ENCODE data around the gene GJE1.
"Not testable (repeated sequence)": the region's sequence is repeated elsewhere in the genome, so short reads cannot be mapped to it uniquely, and the experiment has no call there.

Gene GJE1

GRCh38 chr6:142132625-142133024 lies at the start of gene GJE1:
GJE1 (plus strand) TSS chr6:142132925; CDS start chr6:142133159, 234 bp downstream.
- no peak for DNase-seq

DNA sequence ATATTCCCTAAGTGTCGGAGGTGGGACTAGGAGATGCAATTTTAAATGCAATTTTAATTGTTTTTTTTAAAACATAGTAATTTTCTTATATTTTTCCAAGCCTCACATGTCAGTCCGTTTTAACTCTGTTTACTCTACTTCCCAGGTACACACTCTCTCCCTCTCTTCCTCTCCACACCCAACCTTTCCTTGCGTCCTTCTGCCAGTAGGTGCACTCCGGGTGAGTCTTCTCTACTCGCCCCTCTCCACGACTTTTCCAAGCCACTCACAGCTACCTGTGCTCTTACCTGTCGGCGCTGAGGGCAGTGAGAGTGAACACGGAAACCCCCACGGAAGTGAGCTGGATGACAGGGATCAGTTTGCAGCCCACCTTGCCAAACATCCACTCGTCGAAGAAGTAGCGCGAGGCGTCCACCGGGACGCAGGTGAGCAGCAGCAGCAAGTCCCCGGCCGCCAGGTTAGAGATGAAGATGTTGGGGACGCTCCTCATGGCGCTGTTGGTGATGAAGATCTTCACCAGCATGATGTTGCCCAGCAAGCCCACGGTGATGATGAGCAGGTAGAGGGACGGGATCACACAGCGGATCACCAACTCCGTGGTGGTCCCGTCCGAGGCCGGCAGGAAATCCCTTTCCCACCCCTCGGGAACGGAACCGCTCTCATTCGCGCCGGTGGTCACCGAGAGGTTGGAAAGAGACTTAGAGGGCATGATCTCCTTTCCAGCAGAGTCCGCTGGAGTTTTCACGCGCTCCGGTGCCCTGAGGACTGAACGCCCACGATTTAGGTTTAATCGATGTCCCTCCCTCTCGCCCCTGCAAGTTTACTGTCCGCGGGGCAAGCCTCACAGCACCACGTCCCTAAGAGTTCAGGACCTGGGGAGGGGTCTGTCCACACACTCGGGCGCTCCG lies 44.5 kb upstream of the GJE1 start:
- DNase-seq: no peak

DNA sequence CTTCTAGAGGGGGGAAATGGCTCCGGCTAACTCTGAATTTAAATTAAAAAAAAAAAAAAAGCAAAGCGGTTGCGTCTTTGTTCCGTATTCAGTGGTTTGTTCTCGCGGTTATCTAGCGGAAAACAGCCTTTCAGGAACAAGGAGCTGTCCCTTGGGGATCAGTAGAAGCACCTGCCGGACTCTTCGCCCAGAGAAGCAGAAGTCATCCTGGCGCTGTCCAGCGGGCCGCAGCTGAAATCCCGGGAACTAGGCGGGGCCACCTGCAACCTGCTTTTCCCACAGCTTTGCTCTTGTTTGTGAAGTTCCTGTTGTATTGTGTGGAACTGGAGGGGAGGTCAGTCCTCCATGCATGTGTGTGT lies 43.9 kb upstream of the GJE1 start:
- no peak for DNase-seq

DNA sequence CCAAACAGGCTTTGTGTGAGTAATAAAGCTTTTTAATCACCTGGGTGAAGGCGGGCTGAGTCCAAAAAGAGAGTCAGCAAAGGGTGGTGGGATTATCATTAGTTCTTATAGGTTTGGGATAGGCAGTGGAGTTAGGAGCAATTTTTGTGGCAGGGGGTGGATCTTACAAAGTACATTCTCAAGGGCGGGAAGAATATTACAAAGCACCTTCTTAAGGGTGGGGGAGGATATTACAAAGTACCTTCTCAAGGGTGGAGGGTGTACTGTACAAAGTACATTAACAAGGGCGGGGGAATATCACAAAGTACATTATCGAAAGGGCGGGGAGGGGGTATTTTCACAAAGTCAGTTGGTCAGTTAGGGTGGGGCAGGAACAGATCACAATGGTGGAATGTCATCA lies 27.9 kb upstream of the GJE1 start:
- not testable (repeated sequence) for DNase-seq

- not testable (repeated sequence) for DNase-seq
Measured at GRCh38 chr6:142110820-142111219, 21.9 kb upstream of the GJE1 start.

DNA sequence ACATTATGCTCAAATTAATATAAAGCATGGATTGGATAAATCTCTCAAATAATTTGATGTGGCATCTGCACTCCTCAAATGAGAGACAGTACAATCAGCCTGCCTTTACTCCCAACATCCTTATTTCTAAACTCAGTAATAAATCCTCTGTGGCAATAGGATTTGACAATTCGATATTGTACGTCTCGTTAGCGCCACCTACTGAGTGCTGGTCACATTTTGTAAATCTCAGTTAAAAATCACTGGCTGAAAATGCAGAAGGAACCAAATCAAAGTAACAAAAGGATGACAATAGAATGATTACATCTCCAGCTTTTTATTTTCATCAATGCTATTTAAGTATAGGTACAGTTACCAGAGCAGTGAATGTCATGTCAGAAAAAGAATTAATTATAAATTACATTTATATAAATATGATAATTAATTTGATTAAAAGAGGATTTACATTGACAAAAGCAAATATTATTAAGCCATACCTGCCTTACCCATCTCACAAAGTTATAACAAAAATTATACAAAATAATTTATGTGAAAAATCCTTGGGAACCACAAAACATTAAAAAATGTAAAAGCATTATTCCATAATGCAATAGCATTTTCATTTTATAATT lies 20.2 kb upstream of the GJE1 start:
- peak; percentile 61 to 66 for DNase-seq

- DNase-seq: no peak
Measured at GRCh38 chr6:142117366-142117765, 15.4 kb upstream of the GJE1 start.

- DNase-seq: no peak
Measured at GRCh38 chr6:142118328-142118727, 14.4 kb upstream of the GJE1 start.

- DNase-seq: no peak
Measured at GRCh38 chr6:142118925-142119324, 13.8 kb upstream of the GJE1 start.

GRCh38 chr6:142121342-142121741 lies 11.4 kb upstream of the GJE1 start:
- DNase-seq: no peak

GRCh38 chr6:142130814-142131213 lies 1.9 kb upstream of the GJE1 start:
- no peak for DNase-seq

DNA sequence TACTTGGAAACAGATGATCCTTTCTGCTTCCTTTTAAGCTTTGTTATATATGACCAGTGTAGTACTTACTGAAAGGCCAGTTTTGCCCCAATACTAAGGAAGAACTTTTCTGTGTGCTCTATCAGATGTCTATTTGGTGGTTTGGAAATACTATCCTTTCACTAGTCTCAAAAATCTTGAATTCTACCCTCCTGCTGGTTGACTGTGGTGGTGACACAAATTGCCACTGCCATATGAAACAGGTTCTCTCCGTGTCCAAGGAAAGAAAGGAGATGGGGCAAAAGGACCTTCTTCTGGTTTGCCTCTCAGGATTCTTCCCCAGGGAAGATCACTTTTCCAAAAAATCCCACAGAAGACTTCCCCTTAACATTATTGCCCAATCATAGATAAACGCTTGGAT lies 6.2 kb downstream of the GJE1 start:
- no peak for DNase-seq

DNA sequence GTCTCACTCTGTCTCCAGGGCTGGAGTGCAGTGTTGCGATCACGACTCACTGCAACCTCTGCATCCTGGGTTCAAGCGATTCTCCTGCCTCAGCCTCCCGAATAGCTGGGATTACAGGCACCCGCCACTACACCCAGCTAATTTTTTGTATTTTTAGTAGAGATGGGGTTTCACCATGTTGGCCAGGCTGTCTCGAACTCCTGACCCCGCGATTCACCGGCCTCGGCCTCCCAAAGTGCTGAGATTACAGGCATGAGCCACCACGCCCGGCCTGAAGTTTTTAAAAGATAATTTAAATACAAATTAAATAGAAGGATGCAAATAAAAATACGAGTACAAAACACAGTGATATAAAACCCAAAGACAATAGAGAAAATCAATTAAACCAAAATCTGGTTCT lies 8.8 kb downstream of the GJE1 start:
- DNase-seq: not testable (repeated sequence)

GRCh38 chr6:142146828-142147662 lies 14.3 kb downstream of the GJE1 start, which contains the start of the genes NMBR and VTA1:
NMBR (minus strand) TSS chr6:142147122; CDS start chr6:142088658, 58,464 bp downstream.
VTA1 (plus strand) TSS chr6:142147263; CDS start chr6:142147288, 25 bp downstream.
- peak; percentile 93 to 95 for DNase-seq

DNA sequence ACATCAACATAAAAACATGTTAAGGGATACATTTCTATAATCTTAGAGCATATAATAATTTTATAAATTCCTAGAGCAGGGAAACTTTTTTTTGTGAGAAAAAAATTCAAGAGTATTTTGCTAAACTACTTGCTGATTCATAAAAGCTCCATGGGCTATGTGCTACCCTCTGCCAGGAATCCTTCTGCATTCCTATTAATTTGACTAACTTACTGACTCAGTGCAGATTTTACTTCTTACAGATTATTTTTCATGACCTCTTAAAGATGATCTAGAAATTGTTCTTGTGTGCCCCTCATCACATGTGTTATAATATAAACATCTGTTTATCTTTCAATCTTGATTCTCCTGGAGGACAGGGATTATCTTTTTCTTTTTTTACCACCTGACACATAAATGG lies 20.0 kb downstream of the GJE1 start:
- DNase-seq: no peak

GRCh38 chr6:142153196-142153595 lies 20.5 kb downstream of the GJE1 start:
- DNase-seq: no peak

DNA sequence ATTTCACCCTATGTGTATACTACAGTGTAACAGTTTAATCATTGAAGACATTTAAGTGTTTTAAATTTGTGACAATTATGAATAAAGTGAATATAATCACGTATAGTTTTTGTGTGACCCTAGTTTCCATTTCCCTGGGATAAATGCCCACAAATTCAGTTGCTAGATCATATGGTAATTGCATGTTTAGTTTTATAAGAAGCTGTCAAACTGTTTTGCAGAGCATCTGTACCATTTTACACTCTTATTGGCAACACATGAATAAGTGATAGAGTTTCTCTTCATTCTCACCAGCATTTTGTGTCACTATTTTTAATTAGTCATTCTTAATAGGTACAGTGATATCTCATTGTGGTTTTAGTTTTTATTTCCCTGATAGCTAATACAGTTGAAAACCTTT lies 21.6 kb downstream of the GJE1 start:
- DNase-seq: no peak

GRCh38 chr6:142155091-142155490 lies 22.4 kb downstream of the GJE1 start:
- no peak for DNase-seq

DNA sequence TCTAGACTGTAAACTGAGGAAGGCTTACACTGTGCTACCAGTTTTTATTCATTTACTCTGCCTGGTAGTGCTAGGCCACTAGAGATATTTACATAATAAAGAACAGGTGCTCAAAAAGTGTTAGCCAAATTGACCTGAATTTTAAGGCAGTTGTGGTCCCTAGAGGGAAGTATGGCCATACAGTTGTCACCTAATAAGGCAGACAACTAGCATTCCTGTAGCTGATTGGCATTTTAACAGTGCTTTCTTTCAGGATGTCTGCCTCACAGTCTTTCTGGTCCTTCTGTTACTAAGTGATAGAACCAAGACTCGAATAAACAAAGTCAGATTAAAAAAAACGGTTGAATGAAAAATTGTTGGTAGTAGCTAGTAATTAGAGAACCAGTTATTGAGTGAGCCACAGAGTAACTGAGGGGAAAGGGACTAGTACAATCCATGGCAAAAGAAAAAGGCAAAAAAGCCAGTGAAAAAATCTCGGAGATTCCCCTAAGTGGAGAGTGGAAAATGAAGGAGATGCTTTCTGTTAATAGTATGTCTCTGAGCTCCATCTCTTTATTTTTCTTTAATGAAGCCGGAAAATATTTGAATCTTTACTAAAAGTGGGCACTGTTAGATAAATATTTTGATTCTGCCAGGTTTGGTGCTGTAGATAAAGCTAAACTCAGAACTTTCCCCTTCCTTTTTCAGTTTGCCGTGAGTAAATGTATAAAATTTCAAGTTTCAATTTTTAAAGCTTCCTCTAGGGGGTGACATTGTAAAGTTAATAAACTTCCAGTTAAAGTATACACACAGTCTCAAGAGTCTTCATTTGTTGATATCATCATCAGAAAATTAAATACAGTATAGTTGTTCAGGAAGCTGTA lies 23.4 kb downstream of the GJE1 start:
- DNase-seq: no peak

- DNase-seq: not testable (repeated sequence)
Measured at GRCh38 chr6:142156758-142157068, 24.0 kb downstream of the GJE1 start.

DNA sequence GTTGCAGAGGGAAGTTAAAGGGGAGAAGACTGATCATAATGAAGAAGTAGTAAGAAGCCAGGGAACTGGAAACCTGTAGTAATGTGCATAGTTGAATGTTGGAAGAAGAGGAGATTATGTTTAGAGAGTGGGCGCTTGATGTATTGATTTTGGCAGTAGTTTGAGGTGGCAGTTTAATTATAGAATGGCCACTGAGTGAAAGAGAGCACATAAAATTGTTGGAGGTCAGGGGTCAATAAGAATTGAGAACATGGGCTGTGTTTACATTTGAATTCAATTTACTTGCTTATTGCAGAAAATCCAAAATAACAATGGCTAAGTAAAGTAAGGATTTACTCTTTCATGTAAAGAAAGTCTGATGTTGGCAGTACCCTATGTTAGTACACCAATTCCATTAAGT lies 30.1 kb downstream of the GJE1 start:
- DNase-seq: no peak

DNA sequence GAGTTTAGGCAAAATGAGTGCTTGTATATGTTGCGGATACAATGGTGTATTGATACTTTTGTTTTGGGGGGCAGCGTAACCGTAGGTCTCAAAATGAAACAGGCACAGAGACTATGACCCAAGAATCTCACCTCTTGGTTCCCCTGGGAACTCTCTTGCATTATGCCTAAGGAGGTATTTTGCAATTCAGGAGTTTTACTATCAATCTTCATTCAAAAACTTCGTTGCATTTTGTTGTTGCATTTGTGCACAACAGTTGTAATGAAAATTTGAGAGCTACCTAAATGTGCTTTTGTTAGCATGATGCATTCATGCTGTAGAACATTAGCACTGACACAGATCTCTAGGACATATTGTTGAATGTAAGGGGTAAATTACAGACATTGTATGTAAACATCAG lies 32.5 kb downstream of the GJE1 start:
- DNase-seq: no peak

- DNase-seq: no peak
Measured at GRCh38 chr6:142167071-142167470, 34.3 kb downstream of the GJE1 start.
